HEK293T (cell line): Measurements from ENCODE around the gene SEL1L.

ENCODE experiments used
- ARNT ChIP-seq: fragments of 450-650 bp; IDR thresholded peaks from 2 replicates; pipeline ENCODE4 v1.6.1; 2017; ENCODE audit warnings: mild to moderate bottlenecking
- ELF4 ChIP-seq: fragments of 450-650 bp; IDR thresholded peaks from 2 replicates; pipeline ENCODE4 v1.6.1; 2017; ENCODE audit warnings: antibody characterized with exemption
- FOXA1 ChIP-seq: fragments of 450-650 bp; IDR thresholded peaks from 2 replicates; pipeline ENCODE4 v1.6.1; 2016; ENCODE audit warnings: mild to moderate bottlenecking
- FOXK2 ChIP-seq: fragments of 450-650 bp; IDR thresholded peaks from 2 replicates; pipeline ENCODE4 v1.6.1; 2016; ENCODE audit warnings: mild to moderate bottlenecking
- FOXM1 ChIP-seq: fragments of 450-650 bp; IDR thresholded peaks from 2 replicates; pipeline ENCODE4 v1.6.1; 2017; ENCODE audit warnings: mild to moderate bottlenecking, borderline replicate concordance
- HDGF ChIP-seq: fragments of 450-650 bp; IDR thresholded peaks from 2 replicates; pipeline ENCODE4 v1.6.1; 2017; ENCODE audit warnings: antibody characterized with exemption, borderline replicate concordance
- SP1 ChIP-seq: fragments of 450-650 bp; IDR thresholded peaks from 2 replicates; pipeline ENCODE4 v1.6.1; 2017
- SUZ12 ChIP-seq: fragments of 450-650 bp; IDR thresholded peaks from 2 replicates; pipeline ENCODE4 v1.6.1; 2016; ENCODE audit warnings: mild to moderate bottlenecking
- TARDBP ChIP-seq: fragments of 450-650 bp; IDR thresholded peaks from 2 replicates; pipeline ENCODE4 v1.6.1; 2016

DNA sequence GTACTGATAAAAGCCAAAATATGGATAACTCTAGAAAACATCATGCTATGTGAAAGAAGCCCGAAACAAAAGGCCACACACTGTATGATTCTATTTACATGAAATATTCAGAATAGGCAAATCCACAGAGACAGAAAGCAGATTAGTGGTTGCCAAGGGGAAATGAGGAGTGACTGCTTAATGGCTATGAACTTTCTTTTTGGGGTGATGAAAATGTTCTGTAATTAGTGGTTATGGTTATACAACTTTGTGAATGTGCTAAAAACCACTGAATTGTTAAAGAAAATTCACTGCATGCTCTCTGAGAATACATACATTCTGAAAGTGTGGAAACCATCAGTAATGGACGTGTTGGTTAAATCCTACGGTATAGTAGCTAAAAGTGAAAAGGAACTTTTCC, 93.6 kb downstream of the SEL1L start:
- TF ChIP-seq ARNT (no peak), SUZ12 (no peak), FOXM1 (no peak), FOXK2 (no peak), TARDBP (no peak), FOXA1 (no peak), SP1 (no peak), ELF4 (no peak), HDGF (no peak)
